Esophagus squamous epithelium (tissue), 4 donors: Measurements from ENCODE around the gene FAM120AOS.

Source experiments
- POLR2A ChIP-seq, 4 donors: fragments of 450-650 bp; IDR thresholded peaks; one replicate each; pipeline ENCODE4 v1.6.1; 2017; ENCODE audit warnings: antibody characterized with exemption in 4 of 4, mild to moderate bottlenecking in 4 of 4, moderate library complexity in 3 of 4
- TF ChIP-seq, protein P1 (sequence below), 6 experiments: fragments of 450-650 bp in 4 of 6; fragments of 200-600 bp in 2 of 6; sonication (generic) in 2 of 6; IDR thresholded peaks; one replicate each; pipeline ENCODE4 v1.5.1; 2016 to 2019; ENCODE audit warnings: antibody characterized with exemption in 6 of 6, mild to moderate bottlenecking in 4 of 6, moderate library complexity in 4 of 6

DNA sequence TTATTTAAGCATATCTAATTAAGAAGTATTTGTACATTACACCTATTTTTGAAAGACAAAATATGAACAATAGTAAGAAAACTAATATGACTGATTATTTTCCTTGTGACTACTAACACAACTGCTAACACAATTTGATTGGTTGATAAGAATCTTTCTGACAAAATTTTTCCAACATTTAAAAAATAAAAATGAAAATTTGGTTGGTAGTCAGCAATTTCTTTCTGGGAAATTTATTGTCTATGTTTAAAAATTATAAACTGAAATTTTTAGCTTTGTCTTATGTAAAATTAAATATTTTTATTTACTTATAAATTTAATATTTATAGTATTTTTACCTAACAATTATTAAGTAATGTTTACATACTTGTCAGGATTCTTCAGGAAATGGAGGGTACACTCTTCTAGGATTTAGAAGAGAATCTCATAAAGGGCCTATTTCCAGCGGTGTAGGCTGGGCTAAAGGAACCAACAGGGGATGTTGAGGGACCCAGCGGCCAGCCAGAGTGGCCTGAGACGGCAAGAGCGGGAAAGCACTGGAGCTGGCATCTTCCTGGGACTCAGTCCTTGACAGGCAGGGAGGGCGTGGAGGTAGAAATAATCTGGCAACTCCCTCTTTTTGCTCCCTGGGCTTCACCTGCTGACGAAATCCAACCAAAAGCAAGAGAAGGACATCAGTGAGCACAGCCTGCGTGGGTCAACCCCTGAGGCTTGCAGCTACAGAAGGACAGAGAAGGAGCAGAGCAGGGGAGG lies 16.6 kb downstream of the FAM120AOS start:
- TF ChIP-seq, protein P1, sequence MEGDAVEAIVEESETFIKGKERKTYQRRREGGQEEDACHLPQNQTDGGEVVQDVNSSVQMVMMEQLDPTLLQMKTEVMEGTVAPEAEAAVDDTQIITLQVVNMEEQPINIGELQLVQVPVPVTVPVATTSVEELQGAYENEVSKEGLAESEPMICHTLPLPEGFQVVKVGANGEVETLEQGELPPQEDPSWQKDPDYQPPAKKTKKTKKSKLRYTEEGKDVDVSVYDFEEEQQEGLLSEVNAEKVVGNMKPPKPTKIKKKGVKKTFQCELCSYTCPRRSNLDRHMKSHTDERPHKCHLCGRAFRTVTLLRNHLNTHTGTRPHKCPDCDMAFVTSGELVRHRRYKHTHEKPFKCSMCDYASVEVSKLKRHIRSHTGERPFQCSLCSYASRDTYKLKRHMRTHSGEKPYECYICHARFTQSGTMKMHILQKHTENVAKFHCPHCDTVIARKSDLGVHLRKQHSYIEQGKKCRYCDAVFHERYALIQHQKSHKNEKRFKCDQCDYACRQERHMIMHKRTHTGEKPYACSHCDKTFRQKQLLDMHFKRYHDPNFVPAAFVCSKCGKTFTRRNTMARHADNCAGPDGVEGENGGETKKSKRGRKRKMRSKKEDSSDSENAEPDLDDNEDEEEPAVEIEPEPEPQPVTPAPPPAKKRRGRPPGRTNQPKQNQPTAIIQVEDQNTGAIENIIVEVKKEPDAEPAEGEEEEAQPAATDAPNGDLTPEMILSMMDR (IDR thresholded peaks at IDR 0.05), result no peak
- no peak for TF ChIP-seq POLR2A (IDR thresholded peaks at IDR 0.05)
